ENCODE results near the gene FUZ.

Gene FUZ

GRCh38 chr19:49776371-49776764 is 36.7 kb downstream of the FUZ start:
- no peak for DNase-seq

- no peak for DNase-seq
Measured at GRCh38 chr19:49775742-49776370, 37.2 kb downstream of the FUZ start.

GRCh38 chr19:49774969-49775368 is 38.1 kb downstream of the FUZ start:
- no peak for DNase-seq

DNA sequence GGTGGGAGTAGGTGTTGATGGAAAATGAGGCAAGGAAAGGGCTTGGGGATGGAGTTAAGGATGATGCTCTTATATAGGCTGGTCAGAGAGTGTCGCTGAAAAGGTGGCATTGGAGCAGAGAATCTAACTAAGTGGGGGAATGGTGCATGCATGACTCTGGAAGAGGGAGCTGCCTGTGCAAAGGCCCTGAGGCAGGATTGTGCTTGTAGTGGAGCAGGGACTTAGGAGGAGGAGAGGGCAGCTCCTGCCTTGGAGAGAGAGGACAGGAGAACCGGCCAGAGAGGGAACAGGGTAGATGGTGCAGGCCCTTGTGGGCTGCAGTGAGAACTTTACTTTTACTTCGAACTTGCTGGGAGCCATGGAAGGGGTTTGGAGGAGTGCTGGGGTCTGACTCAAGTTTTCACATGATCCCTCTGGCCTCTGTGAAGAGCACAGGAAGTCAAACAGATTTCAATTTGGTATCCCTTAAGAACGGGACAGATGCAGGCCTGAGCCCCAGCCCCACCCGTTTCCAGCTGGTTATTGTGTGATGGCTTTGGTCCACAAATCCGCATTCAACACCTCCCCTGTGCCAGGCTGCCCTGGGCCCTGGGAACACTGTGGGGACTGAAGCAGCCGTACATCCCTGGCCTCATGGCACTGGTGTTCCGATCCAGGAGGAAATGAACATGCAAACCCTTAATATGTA is 39.3 kb downstream of the FUZ start:
- DNase-seq, result no peak

- DNase-seq, result no peak
Measured at GRCh38 chr19:49772850-49773432, 40.2 kb downstream of the FUZ start.

DNA sequence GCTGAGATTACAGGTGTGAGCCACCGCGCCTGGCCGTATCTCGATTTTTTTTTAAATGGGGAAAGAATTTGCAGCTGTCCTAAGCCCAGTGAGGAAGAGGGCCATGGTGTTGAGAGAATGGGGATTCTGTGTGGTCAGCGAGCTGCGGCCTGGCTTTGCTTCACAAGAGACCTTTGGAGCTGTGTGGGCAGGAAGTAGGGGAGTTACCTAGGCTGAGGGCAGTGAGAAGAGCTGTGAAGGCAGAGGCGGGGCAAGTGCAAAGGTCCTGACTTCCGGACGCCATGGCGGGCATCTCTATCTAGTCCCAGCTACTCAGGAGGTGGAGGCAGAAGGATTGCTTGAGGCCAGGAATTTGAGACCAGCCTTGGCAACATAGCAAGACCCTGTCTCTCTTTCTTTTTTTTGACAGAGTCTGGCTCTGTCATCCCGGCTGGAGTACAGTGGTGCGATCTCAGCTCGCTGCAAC is 41.4 kb downstream of the FUZ start:
- no peak for DNase-seq

- no peak for DNase-seq
Measured at GRCh38 chr19:49770529-49770928, 42.6 kb downstream of the FUZ start.

DNA sequence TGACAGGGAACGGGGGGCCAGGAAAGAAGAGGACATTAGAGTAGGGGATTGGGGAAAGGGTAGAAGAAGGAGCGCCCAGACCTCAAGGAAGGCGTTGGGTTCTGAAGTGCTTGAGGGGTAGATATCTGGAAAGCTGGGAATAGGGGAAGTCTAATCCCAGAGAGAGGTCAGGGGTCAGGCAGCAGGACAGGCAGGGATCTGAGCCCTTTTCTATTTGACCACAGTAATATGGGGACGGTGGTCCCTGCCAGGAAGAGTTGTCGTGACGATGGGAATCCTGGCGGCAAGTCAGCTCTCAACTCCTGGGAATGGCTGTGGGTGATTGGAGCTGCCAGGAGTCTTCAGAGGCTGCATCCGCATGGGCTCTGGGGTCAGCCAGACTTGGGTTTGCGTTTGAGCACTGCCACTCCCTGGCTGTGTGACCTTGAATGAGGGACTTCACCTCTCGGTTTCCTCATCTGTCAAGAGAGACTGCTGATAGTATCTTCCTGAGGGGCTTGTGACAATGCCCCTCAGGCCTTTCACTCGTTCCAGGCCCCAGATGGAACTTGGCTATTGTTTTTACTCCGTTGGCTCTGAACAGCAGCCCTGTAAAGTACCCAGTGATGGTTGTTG is 45.0 kb downstream of the FUZ start:
- no peak for DNase-seq

DNA sequence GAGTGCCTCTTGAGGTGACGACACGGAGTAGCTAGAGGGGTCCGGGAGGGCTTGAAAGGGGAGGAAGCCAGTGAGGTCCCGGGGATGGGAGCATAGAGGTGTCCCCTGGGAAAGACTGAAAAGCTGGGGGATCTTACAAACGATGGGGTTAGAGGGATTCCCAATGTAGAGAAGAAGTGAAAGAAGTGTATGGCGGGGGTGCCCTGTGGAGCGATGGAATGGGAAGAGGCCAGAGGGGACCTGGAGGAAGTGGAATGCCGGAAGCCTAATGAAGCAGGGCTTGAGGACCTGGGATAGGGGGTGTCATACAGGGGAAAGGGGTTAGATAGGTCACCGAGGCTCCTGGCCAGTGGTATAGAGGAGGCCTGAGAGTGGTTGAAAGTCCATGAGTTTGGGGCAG is 45.7 kb downstream of the FUZ start:
- DNase-seq, result no peak

DNA sequence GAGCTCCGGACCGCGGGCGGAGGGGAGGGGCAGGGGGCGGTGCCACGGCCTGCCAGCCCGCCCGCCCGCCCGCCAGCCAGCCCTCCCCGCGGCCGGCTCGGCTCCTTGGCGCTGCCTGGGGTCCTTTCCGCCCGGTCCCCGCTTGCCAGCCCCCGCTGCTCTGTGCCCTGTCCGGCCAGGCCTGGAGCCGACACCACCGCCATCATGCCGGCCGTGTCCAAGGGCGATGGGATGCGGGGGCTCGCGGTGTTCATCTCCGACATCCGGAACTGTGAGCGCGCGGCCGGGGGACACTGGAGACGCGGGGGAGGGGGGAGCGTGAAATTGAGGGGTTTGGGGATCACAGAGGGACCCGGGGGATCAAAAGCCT is 46.2 kb downstream of the FUZ start, which contains the start of gene AP2A1:
TSS of gene AP2A1 (plus strand) at position 72 of the 370 bp plus-strand sequence. CDS start at position 205, 133 bp downstream.
- DNase-seq, result no peak

GRCh38 chr19:49766007-49766929 is 46.8 kb downstream of the FUZ start:
- DNase-seq, result peak; percentile 98

DNA sequence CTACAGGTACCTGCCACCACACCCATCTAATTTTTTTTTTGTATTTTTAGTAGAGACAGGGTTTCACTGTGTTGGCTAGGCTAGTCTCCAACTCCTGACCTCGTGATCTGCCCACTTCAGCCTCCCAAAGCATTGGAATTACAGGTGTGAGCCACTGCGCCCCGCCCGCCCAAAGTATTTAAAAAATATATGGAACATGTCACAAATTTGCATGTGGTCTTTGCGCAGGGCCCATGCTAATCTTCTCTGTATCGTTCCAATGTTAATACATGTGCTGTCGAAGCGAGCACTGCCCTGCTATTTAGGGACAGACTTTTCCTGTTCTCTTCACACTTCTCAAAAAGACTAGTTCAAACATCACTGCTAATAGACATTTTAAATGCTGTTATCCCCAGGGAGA is 48.8 kb downstream of the FUZ start:
- DNase-seq, result no peak

DNA sequence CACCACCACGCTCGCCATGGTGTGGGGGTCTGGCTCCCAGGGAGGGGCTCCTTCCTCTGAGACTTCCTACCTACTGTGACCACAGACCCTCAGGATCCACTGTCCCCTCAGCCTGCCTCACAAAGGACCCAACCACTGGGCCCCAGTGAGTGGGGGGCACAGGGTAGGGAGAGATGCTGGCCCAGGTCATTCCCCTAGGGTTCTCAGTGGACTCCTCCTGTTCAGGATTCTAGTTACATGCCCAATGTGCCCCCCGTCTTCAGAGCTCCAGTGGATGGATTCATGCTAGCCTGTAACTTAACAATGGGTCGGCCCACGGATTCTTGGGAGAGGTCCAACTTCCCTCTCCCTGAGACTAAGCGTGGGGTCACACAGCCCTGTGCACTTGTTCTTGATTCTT is 49.9 kb downstream of the FUZ start, which contains the start of gene TSKS:
TSS of gene TSKS (minus strand) at position 77 of the 400 bp plus-strand sequence. CDS start at position 18, 59 bp downstream.
- no peak for DNase-seq

DNA sequence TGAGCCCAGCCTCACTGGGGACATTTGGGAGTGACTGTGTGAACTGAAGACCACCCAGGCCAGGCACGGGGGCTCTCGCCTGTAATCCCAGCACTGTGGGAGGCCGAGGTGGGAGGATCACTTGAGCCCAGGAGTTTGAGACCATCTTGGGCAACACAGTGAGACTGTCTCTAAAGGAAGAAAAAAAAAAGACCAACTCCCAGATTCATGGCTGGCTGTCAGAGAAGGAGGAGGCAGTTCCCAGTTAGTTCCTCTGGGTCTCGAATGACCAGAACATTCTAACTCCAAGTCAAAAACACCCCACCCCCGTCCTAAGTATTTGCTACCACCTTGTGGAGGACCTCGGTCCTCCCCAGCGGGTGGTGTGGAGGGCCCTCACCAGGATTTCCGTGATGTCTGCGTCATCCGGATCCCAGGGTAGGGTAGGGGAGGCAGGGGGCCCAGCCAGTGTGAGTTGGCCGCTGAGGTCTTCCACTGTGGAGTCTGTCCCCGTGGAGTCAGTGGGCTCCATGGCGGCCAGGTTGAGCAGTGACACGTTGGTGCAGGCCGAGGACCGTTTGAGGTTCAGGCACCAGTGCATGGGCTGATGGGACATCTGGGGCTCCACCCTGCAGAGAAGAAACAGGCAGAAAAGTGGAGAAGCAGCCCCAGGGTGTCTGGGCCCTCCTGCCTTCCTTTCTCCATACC is 51.3 kb downstream of the FUZ start:
- no peak for DNase-seq

GRCh38 chr19:49761249-49761624 is 51.9 kb downstream of the FUZ start:
- no peak for DNase-seq

- no peak for DNase-seq
Measured at GRCh38 chr19:49758292-49758691, 54.8 kb downstream of the FUZ start.
